Loucy (cell line): Measurements from ENCODE around the gene DIS3L.
A peak's percentile ranks its signal among the peaks of the same experiment; 100 is the strongest.

Experiments
- H2AFZ ChIP-seq: fragments of 200-600 bp; sonication (generic); 2 replicates; pipeline ENCODE4 v1.6.0; 2016; ENCODE audit warnings: antibody characterized with exemption, mild to moderate bottlenecking, low read length, moderate library complexity
- H3F3A ChIP-seq: fragments of 200-600 bp; 2 replicates; pipeline ENCODE4 v1.6.0; 2016; ENCODE audit warnings: antibody characterized with exemption, low read depth, mild to moderate bottlenecking
- H3K27me3 ChIP-seq: fragments of 200-600 bp; sonication (generic); 2 replicates; pipeline ENCODE4 v1.6.1; 2014; ENCODE audit warnings: low read length, mild to moderate bottlenecking; ENCODE audit not compliant: insufficient read depth, poor library complexity, severe bottlenecking
- H3K36me3 ChIP-seq: fragments of 200-600 bp; sonication (generic); 2 replicates; pipeline ENCODE4 v1.6.1; 2016; ENCODE audit warnings: low read length; ENCODE audit not compliant: insufficient read depth
- H3K4me1 ChIP-seq: fragments of 200-600 bp; sonication (generic); 2 replicates; pipeline ENCODE4 v1.5.1; 2014; ENCODE audit warnings: low read length, mild to moderate bottlenecking; ENCODE audit not compliant: insufficient read depth, poor library complexity, severe bottlenecking
- H3K4me2 ChIP-seq: fragments of 200-600 bp; sonication (generic); 2 replicates; pipeline ENCODE4 v1.6.0; 2014; ENCODE audit warnings: antibody characterized with exemption, low read length, low read depth, mild to moderate bottlenecking; ENCODE audit not compliant: poor library complexity, severe bottlenecking
- H3K4me3 ChIP-seq: fragments of 200-600 bp; sonication (generic); 2 replicates; pipeline ENCODE4 v1.5.1; 2014; ENCODE audit warnings: low read length, mild to moderate bottlenecking, mixed read lengths; ENCODE audit not compliant: poor library complexity, severe bottlenecking
- H3K79me2 ChIP-seq: fragments of 200-600 bp; sonication (generic); 2 replicates; pipeline ENCODE4 v1.6.1; 2014; ENCODE audit warnings: low read length; ENCODE audit not compliant: insufficient read depth
- H3K9ac ChIP-seq: fragments of 200-600 bp; sonication (generic); 2 replicates; pipeline ENCODE4 v1.6.0; 2014; ENCODE audit warnings: mild to moderate bottlenecking, low read depth, low read length, moderate library complexity; ENCODE audit not compliant: poor library complexity, severe bottlenecking
- H3K9me2 ChIP-seq: fragments of 200-600 bp; sonication (generic); replicated peaks from 2 replicates; pipeline ENCODE4 v1.6.1; 2016; ENCODE audit warnings: low read depth, low read length, mixed read lengths
- H3K9me3 ChIP-seq: fragments of 200-600 bp; sonication (generic); 2 replicates; pipeline ENCODE4 v1.6.1; 2014; ENCODE audit warnings: mild to moderate bottlenecking, antibody characterized with exemption, low read length, low read depth; ENCODE audit not compliant: insufficient read depth
- H4K20me1 ChIP-seq: fragments of 200-600 bp; sonication (generic); 2 replicates; pipeline ENCODE4 v1.6.0; 2014; ENCODE audit warnings: antibody characterized with exemption, low read length, mild to moderate bottlenecking; ENCODE audit not compliant: insufficient read depth, poor library complexity, severe bottlenecking
- CTCF ChIP-seq: fragments of 200-600 bp; sonication (generic); conservative IDR thresholded peaks from 2 replicates; pipeline ENCODE4 v1.5.1; 2014; ENCODE audit warnings: mild to moderate bottlenecking, antibody characterized with exemption, low read length
- EZH2phosphoT487 ChIP-seq: fragments of 200-600 bp; IDR thresholded peaks from 2 replicates; pipeline ENCODE4 v1.6.1; 2018; ENCODE audit warnings: antibody characterized with exemption, mild to moderate bottlenecking, moderate library complexity, borderline replicate concordance

The DIS3L gene

GRCh38 chr15:66252685-66253417, 40.5 kb upstream of the DIS3L start:
- Histone ChIP-seq H3K4me1 (peaks cover 8% of the 10 kb centered on the region), H3K79me2 (no peaks in the 10 kb centered on the region), H3K27me3 (no peaks in the 10 kb centered on the region), H3K4me2 (peak overlapping the region; percentile 98), H3K9ac (peak overlapping the region; percentile 12), H2AFZ (peak overlapping the region; percentile 86), H3K9me3 (no peaks in the 10 kb centered on the region), H3F3A (no peaks in the 10 kb centered on the region), H4K20me1 (no peaks in the 10 kb centered on the region), H3K4me3 (peak overlapping the region; percentile 71), H3K9me2 (no peaks in the 10 kb centered on the region), H3K36me3 (no peaks in the 10 kb centered on the region)
- TF ChIP-seq EZH2phosphoT487 (no peak), CTCF (no peak; the same call in 1 of the 2 replicates)

GRCh38 chr15:66253418-66254088, 39.8 kb upstream of the DIS3L start, which contains the start of gene MEGF11:
Gene MEGF11 (minus strand): TSS chr15:66253750. CDS start chr15:66128403, 125,347 bp downstream.
- peak within 1 kb of the TSS; percentile 86 for H2AFZ ChIP-seq
- peak within 1 kb of the TSS; percentile 71 for H3K4me3 ChIP-seq
- H3K27me3 ChIP-seq: no peaks in the 10 kb centered on the region
- no peaks in the 10 kb centered on the region for H3K9me3 ChIP-seq
- H3F3A ChIP-seq: no peaks in the 10 kb centered on the region
- no peaks in the 10 kb centered on the region for H3K36me3 ChIP-seq
- no peaks in the 10 kb centered on the region for H3K9me2 ChIP-seq
- TF ChIP-seq CTCF: no peak
- TF ChIP-seq EZH2phosphoT487: no peak
- no peaks in the 10 kb centered on the region for H3K79me2 ChIP-seq
- peak within 1 kb of the TSS; percentile 12 for H3K9ac ChIP-seq
- H4K20me1 ChIP-seq: no peaks in the 10 kb centered on the region
- H3K4me2 ChIP-seq: peak within 1 kb of the TSS; percentile 98
- peaks cover 8% of the 10 kb centered on the region for H3K4me1 ChIP-seq

GRCh38 chr15:66254089-66254950, 39.0 kb upstream of the DIS3L start:
- no peaks in the 10 kb centered on the region for H3F3A ChIP-seq
- H3K4me3 ChIP-seq: no peak overlapping the region
- no peaks in the 10 kb centered on the region for H3K9me2 ChIP-seq
- H3K27me3 ChIP-seq: no peaks in the 10 kb centered on the region
- peaks cover 2% of the 10 kb centered on the region for H3K4me1 ChIP-seq
- no peak overlapping the region for H2AFZ ChIP-seq
- H3K36me3 ChIP-seq: no peaks in the 10 kb centered on the region
- H3K9me3 ChIP-seq: no peaks in the 10 kb centered on the region
- no peak overlapping the region for H3K4me2 ChIP-seq
- no peak overlapping the region for H3K9ac ChIP-seq
- H3K79me2 ChIP-seq: no peaks in the 10 kb centered on the region
- TF ChIP-seq CTCF (no peak), EZH2phosphoT487 (no peak)
- no peaks in the 10 kb centered on the region for H4K20me1 ChIP-seq
